Measurements from ENCODE around the gene PCSK6. TPM values are rescaled to one million over a fixed set of nuclear protein-coding genes. Genes with fewer than 3 reads are reported as not detected.

Gene PCSK6
- total RNA-seq, 1 experiment from 2014 or later = 10.6 TPM

- intact Hi-C loops (cut with micrococcal nuclease; ENCODE audit: unreplicated experiment) = no loop called here
- no peaks in the 10 kb centered on the region for H3K4me1 ChIP-seq (ENCODE audit: control insufficient read depth, insufficient read depth, low read length)
- no peaks in the 10 kb centered on the region for H3K27me3 ChIP-seq (ENCODE audit: control insufficient read depth, insufficient read depth, low read length)
- ATAC-seq = no peak
- no peak for DNase-seq (ENCODE audit: low read depth, low spot score)
- ChIA-PET CTCF (no interaction called here), POLR2A (no interaction called here)
- BruUV-seq (replicated peaks) = no TSS peak
- no peaks in the 10 kb centered on the region for H3K36me3 ChIP-seq (ENCODE audit: control insufficient read depth, insufficient read depth, low read length)
- H3K4me3 ChIP-seq (ENCODE audit: low read depth in 2 of 2, low read length in 2 of 2) = no peak overlapping the region
- no peak overlapping the region for H3K27ac ChIP-seq (ENCODE audit: low read length)
- no peaks in the 10 kb centered on the region for H3K9me3 ChIP-seq (ENCODE audit: control insufficient read depth, insufficient read depth, low read depth, low read length)
- TF ChIP-seq POLR2AphosphoS5 (IDR thresholded peaks at IDR 0.05; ENCODE audit: low read depth, low read length) (no peak), SIN3A (IDR thresholded peaks at IDR 0.05; ENCODE audit: borderline replicate concordance, insufficient read depth, low read depth, low read length) (no peak)
- TF ChIP-seq, protein P1, sequence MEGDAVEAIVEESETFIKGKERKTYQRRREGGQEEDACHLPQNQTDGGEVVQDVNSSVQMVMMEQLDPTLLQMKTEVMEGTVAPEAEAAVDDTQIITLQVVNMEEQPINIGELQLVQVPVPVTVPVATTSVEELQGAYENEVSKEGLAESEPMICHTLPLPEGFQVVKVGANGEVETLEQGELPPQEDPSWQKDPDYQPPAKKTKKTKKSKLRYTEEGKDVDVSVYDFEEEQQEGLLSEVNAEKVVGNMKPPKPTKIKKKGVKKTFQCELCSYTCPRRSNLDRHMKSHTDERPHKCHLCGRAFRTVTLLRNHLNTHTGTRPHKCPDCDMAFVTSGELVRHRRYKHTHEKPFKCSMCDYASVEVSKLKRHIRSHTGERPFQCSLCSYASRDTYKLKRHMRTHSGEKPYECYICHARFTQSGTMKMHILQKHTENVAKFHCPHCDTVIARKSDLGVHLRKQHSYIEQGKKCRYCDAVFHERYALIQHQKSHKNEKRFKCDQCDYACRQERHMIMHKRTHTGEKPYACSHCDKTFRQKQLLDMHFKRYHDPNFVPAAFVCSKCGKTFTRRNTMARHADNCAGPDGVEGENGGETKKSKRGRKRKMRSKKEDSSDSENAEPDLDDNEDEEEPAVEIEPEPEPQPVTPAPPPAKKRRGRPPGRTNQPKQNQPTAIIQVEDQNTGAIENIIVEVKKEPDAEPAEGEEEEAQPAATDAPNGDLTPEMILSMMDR (IDR thresholded peaks at IDR 0.05) = no peak
- in situ Hi-C loops (cut with HindIII; ENCODE audit: low pct_unique_long_range_greater_than_20kb, low sequenced_read_pairs) = no loop called here
These were observed 162.9 kb downstream of the PCSK6 start for GRCh38 chr15:101326462-101327146.

DNA sequence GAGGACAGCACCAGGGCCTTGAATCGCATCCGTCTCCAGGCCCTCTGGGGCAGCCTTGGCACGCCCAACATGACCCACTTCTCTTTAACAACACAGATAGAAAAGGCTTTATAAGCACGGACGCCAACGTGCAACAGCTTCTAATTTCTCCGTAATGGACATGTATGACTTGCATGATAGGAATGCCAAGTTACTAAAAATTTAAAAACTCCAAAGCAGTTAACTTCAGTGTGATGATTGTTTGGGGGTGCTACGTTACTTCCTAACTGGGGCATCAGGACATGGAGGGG lies 163.5 kb downstream of the PCSK6 start:
- no peak overlapping the region for H3K4me3 ChIP-seq (ENCODE audit: low read depth in 2 of 2, low read length in 2 of 2)
- no peak overlapping the region for H3K27ac ChIP-seq (ENCODE audit: low read length)
- ChIA-PET POLR2A (no interaction called here), CTCF (no interaction called here)
- BruUV-seq (replicated peaks) = no TSS peak
- H3K9me3 ChIP-seq (ENCODE audit: control insufficient read depth, insufficient read depth, low read depth, low read length) = no peaks in the 10 kb centered on the region
- ATAC-seq (no peak), DNase-seq (ENCODE audit: low read depth, low spot score) (no peak)
- in situ Hi-C loops (cut with HindIII; ENCODE audit: low pct_unique_long_range_greater_than_20kb, low sequenced_read_pairs) = no loop called here
- no peaks in the 10 kb centered on the region for H3K27me3 ChIP-seq (ENCODE audit: control insufficient read depth, insufficient read depth, low read length)
- intact Hi-C loops (cut with micrococcal nuclease; ENCODE audit: unreplicated experiment) = no loop called here
- H3K4me1 ChIP-seq (ENCODE audit: control insufficient read depth, insufficient read depth, low read length) = no peaks in the 10 kb centered on the region
- H3K36me3 ChIP-seq (ENCODE audit: control insufficient read depth, insufficient read depth, low read length) = no peaks in the 10 kb centered on the region
- TF ChIP-seq TCF7L2 (IDR thresholded peaks at IDR 0.05; ENCODE audit: low read depth, low read length) (no peak), POLR2AphosphoS5 (IDR thresholded peaks at IDR 0.05; ENCODE audit: low read depth, low read length) (no peak), SIN3A (IDR thresholded peaks at IDR 0.05; ENCODE audit: borderline replicate concordance, insufficient read depth, low read depth, low read length) (no peak)
- TF ChIP-seq, protein P1 (IDR thresholded peaks at IDR 0.05) = no peak
- TF ChIP-seq, protein P2, sequence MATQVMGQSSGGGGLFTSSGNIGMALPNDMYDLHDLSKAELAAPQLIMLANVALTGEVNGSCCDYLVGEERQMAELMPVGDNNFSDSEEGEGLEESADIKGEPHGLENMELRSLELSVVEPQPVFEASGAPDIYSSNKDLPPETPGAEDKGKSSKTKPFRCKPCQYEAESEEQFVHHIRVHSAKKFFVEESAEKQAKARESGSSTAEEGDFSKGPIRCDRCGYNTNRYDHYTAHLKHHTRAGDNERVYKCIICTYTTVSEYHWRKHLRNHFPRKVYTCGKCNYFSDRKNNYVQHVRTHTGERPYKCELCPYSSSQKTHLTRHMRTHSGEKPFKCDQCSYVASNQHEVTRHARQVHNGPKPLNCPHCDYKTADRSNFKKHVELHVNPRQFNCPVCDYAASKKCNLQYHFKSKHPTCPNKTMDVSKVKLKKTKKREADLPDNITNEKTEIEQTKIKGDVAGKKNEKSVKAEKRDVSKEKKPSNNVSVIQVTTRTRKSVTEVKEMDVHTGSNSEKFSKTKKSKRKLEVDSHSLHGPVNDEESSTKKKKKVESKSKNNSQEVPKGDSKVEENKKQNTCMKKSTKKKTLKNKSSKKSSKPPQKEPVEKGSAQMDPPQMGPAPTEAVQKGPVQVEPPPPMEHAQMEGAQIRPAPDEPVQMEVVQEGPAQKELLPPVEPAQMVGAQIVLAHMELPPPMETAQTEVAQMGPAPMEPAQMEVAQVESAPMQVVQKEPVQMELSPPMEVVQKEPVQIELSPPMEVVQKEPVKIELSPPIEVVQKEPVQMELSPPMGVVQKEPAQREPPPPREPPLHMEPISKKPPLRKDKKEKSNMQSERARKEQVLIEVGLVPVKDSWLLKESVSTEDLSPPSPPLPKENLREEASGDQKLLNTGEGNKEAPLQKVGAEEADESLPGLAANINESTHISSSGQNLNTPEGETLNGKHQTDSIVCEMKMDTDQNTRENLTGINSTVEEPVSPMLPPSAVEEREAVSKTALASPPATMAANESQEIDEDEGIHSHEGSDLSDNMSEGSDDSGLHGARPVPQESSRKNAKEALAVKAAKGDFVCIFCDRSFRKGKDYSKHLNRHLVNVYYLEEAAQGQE (IDR thresholded peaks at IDR 0.05; ENCODE audit: insufficient read depth in 1 of 2, low read depth in 2 of 2, low read length in 1 of 2) = no peak

All from Panc1 (cell line).